SK-N-SH (cell line): Measurements from ENCODE around the gene ANKEF1.

Source experiments
- CTCF ChIP-seq: fragments of 200-600 bp; sonication (generic); IDR thresholded peaks from 2 replicates; pipeline ENCODE4 v1.6.1; 2017; ENCODE audit warnings: antibody characterized with exemption, mild to moderate bottlenecking, moderate library complexity
- NRF1 ChIP-seq: IDR thresholded peaks from 2 replicates; pipeline ENCODE4 v1.6.1; 2012; ENCODE audit warnings: low read depth, mild to moderate bottlenecking, low read length
- TF ChIP-seq, protein P1 (sequence below): IDR thresholded peaks from 2 replicates; pipeline ENCODE4; 2012

GRCh38 chr20:10022625-10023024, 12.2 kb upstream of the ANKEF1 start:
- TF ChIP-seq CTCF: no peak
- no peak for TF ChIP-seq NRF1
- TF ChIP-seq, protein P1, sequence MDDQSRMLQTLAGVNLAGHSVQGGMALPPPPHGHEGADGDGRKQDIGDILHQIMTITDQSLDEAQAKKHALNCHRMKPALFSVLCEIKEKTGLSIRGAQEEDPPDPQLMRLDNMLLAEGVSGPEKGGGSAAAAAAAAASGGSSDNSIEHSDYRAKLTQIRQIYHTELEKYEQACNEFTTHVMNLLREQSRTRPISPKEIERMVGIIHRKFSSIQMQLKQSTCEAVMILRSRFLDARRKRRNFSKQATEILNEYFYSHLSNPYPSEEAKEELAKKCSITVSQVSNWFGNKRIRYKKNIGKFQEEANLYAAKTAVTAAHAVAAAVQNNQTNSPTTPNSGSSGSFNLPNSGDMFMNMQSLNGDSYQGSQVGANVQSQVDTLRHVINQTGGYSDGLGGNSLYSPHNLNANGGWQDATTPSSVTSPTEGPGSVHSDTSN: no peak
